OCI-LY7 (cell line): Measurements from ENCODE around the gene ZIC5. TPM values are rescaled to one million over a fixed set of nuclear protein-coding genes. Genes with fewer than 3 reads are reported as not detected.

Source experiments
- BruUV-seq: library from RNA; stranded (reverse); fragments of 400-500 nt; replicated peaks from 2 replicates; lab custom pipeline; 2021; lab: Mats Ljungman, UMichigan
- CTCF ChIA-PET: fragments of 300-600 bp; sonication (Branson Sonifier 250); formaldehyde crosslinking; loops from one replicate; lab custom pipeline; 2022; ENCODE audit warnings: antibody characterized with exemption; ENCODE audit not compliant: unreplicated experiment; lab: Charles Lee
- POLR2A ChIA-PET: fragments of 300-600 bp; sonication (Branson Sonifier 250); formaldehyde crosslinking; loops from one replicate; lab custom pipeline; 2022; ENCODE audit warnings: antibody characterized with exemption; lab: Charles Lee
- DNase-seq: peaks from one replicate; pipeline ENCODE4 v3.0.0-alpha.2; 2015; ENCODE audit warnings: low spot score
- H2AFZ ChIP-seq: fragments of 200-600 bp; sonication (generic), shearing (Covaris generic); 2 replicates; pipeline ENCODE4 v1.6.1; 2014; ENCODE audit warnings: mild to moderate bottlenecking, antibody characterized with exemption, low read length, moderate library complexity
- H3K27ac ChIP-seq: fragments of 200-600 bp; sonication (generic); 2 replicates; pipeline ENCODE4 v1.5.1; 2014; ENCODE audit warnings: mixed run types, low read depth, mild to moderate bottlenecking, moderate library complexity, low read length, inconsistent platforms; ENCODE audit not compliant: poor library complexity, severe bottlenecking
- H3K36me3 ChIP-seq: fragments of 200-600 bp; sonication (generic); 2 replicates; pipeline ENCODE4 v1.6.1; 2014; ENCODE audit warnings: mild to moderate bottlenecking, antibody characterized with exemption, low read length, moderate library complexity, mixed read lengths; ENCODE audit not compliant: insufficient read depth
- H3K4me1 ChIP-seq: fragments of 200-600 bp; sonication (generic); 2 replicates; pipeline ENCODE4 v1.5.1; 2014; ENCODE audit warnings: mild to moderate bottlenecking, low read length; ENCODE audit not compliant: insufficient read depth, poor library complexity, severe bottlenecking
- H3K4me2 ChIP-seq: fragments of 200-600 bp; sonication (generic); 2 replicates; pipeline ENCODE4 v1.6.1; 2014; ENCODE audit warnings: mild to moderate bottlenecking, low read length
- H3K4me3 ChIP-seq: fragments of 200-600 bp; sonication (generic); 2 replicates; pipeline ENCODE4 v1.5.1; 2014; ENCODE audit warnings: mild to moderate bottlenecking, low read depth, low read length; ENCODE audit not compliant: poor library complexity, severe bottlenecking
- H3K79me2 ChIP-seq: fragments of 200-600 bp; sonication (generic); 2 replicates; pipeline ENCODE4 v1.6.1; 2016; ENCODE audit warnings: low read depth, mild to moderate bottlenecking, low read length, moderate library complexity, mixed read lengths; ENCODE audit not compliant: insufficient read depth
- H3K9me2 ChIP-seq: fragments of 200-600 bp; sonication (generic); 2 replicates; pipeline ENCODE4 v1.6.1; 2016; ENCODE audit warnings: mild to moderate bottlenecking, low read length, mixed read lengths; ENCODE audit not compliant: insufficient read depth
- H3K9me3 ChIP-seq: fragments of 200-600 bp; sonication (generic); 2 replicates; pipeline ENCODE4 v1.6.1; 2014; ENCODE audit warnings: mild to moderate bottlenecking, mixed run types, low read length, mixed read lengths
- H4K20me1 ChIP-seq: fragments of 200-600 bp; sonication (generic); 2 replicates; pipeline ENCODE4 v1.6.1; 2014; ENCODE audit warnings: mild to moderate bottlenecking, antibody characterized with exemption, low read length, moderate library complexity, mixed read lengths; ENCODE audit not compliant: insufficient read depth
- CTCF ChIP-seq: fragments of 200-600 bp; sonication (generic); conservative IDR thresholded peaks from 2 replicates; pipeline ENCODE4 v1.5.1; 2014; ENCODE audit warnings: mild to moderate bottlenecking, antibody characterized with exemption, low read length, moderate library complexity, mixed read lengths
- EZH2phosphoT487 ChIP-seq: fragments of 200-600 bp; sonication (generic); IDR thresholded peaks from 2 replicates; pipeline ENCODE4 v1.6.1; 2018; ENCODE audit warnings: low read depth, borderline replicate concordance, mild to moderate bottlenecking, mixed run types, antibody characterized with exemption, low read length, moderate library complexity, mixed read lengths
- intact Hi-C: fragments of 100-400 bp; cut with micrococcal nuclease; formaldehyde crosslinking; loops from one replicate; pipeline ENCODE4 v1.10.0; 2022; ENCODE audit not compliant: unreplicated experiment
- total RNA-seq, 2 experiments: library from RNA; depleted of rRNA in 1 of 2; stranded (reverse); fragments of >200 nt in 1 of 2; shearing (Covaris generic) in 1 of 2; gene quantifications; 2 replicates each; pipeline ENCODE4 v1.2.3, GENCODE V29; 2014 to 2022

Gene ZIC5
- total RNA-seq, 2 experiments from 2014 or later: not detected

- Histone ChIP-seq H4K20me1 (no peaks in the 10 kb centered on the region), H3K4me2 (no peak overlapping the region), H3K79me2 (no peaks in the 10 kb centered on the region), H3K27ac (no peak overlapping the region), H3K4me1 (no peaks in the 10 kb centered on the region), H2AFZ (no peak overlapping the region), H3K9me2 (no peaks in the 10 kb centered on the region), H3K4me3 (no peak overlapping the region), H3K36me3 (no peaks in the 10 kb centered on the region), H3K9me3 (no peaks in the 10 kb centered on the region)
- BruUV-seq: no TSS peak
- TF ChIP-seq EZH2phosphoT487 (no peak), CTCF (no peak)
- CTCF ChIA-PET: no interaction called here
- POLR2A ChIA-PET: no interaction called here
- intact Hi-C loops: no loop called here
- no peak for DNase-seq
These were observed 2.2 kb upstream of the ZIC5 start for GRCh38 chr13:99973808-99974185.

GRCh38 chr13:99973163-99973807, 1.7 kb upstream of the ZIC5 start:
- BruUV-seq: no TSS peak
- H3K4me3 ChIP-seq: no peak overlapping the region
- H3K4me1 ChIP-seq: no peaks in the 10 kb centered on the region
- H3K9me3 ChIP-seq: no peaks in the 10 kb centered on the region
- intact Hi-C loops: no loop called here
- no peaks in the 10 kb centered on the region for H3K36me3 ChIP-seq
- H3K27ac ChIP-seq: no peak overlapping the region
- CTCF ChIA-PET: no interaction called here
- H4K20me1 ChIP-seq: no peaks in the 10 kb centered on the region
- no peak overlapping the region for H2AFZ ChIP-seq
- POLR2A ChIA-PET: no interaction called here
- DNase-seq: no peak
- H3K4me2 ChIP-seq: no peak overlapping the region
- no peaks in the 10 kb centered on the region for H3K79me2 ChIP-seq
- H3K9me2 ChIP-seq: no peaks in the 10 kb centered on the region
- TF ChIP-seq EZH2phosphoT487: no peak
- TF ChIP-seq CTCF: no peak

- Histone ChIP-seq H3K4me1 (no peaks in the 10 kb centered on the region), H3K27ac (no peak overlapping the region), H4K20me1 (no peaks in the 10 kb centered on the region), H3K9me3 (no peaks in the 10 kb centered on the region), H3K4me3 (no peak overlapping the region), H3K79me2 (no peaks in the 10 kb centered on the region), H2AFZ (no peak overlapping the region), H3K9me2 (no peaks in the 10 kb centered on the region), H3K36me3 (no peaks in the 10 kb centered on the region), H3K4me2 (no peak overlapping the region)
- no TSS peak for BruUV-seq
- CTCF ChIA-PET: no interaction called here
- POLR2A ChIA-PET: no interaction called here
- TF ChIP-seq CTCF: no peak
- no peak for TF ChIP-seq EZH2phosphoT487
- intact Hi-C loops: no loop called here
- no peak for DNase-seq
These were observed 694 bp upstream of the ZIC5 start for GRCh38 chr13:99972190-99972731.
